HG03442 (cell line): ENCODE measurements around the gene DYRK3.

Source experiments
- ATAC-seq: cut with Tn5 transposase; IDR thresholded peaks from one replicate; pipeline ENCODE4 v1.9.1; 2021; ENCODE audit warnings: mild to moderate bottlenecking, moderate library complexity; ENCODE audit not compliant: unreplicated experiment

The DYRK3 gene

DNA sequence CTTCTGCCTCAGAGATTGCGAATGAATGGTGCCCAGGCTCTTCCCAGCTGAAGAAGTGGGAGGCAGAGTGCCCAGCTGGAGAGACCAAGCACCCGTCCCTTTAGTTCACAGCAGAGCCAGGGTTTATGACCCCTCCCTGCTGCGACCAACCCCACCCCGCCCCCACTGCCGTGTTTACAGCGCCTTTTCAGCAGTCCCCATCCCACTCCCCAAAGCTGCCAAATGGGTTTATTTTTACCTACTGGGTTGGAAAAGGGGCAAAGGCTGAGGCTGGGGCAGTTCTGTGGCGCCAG is 23.6 kb downstream of the DYRK3 start:
- ATAC-seq, result no peak

- ATAC-seq, result no peak
These were observed 24.8 kb downstream of the DYRK3 start for GRCh38 chr1:206660136-206660535.

GRCh38 chr1:206661161-206661820 is 26.0 kb downstream of the DYRK3 start:
- ATAC-seq, result no peak

- no peak for ATAC-seq
These were observed 27.2 kb downstream of the DYRK3 start for GRCh38 chr1:206662396-206663092.

- no peak for ATAC-seq
These were observed 28.0 kb downstream of the DYRK3 start for GRCh38 chr1:206663362-206663761.

- ATAC-seq, result no peak
These were observed 28.7 kb downstream of the DYRK3 start for GRCh38 chr1:206663832-206664652.

- no peak for ATAC-seq
These were observed 29.4 kb downstream of the DYRK3 start for GRCh38 chr1:206664740-206665139.

DNA sequence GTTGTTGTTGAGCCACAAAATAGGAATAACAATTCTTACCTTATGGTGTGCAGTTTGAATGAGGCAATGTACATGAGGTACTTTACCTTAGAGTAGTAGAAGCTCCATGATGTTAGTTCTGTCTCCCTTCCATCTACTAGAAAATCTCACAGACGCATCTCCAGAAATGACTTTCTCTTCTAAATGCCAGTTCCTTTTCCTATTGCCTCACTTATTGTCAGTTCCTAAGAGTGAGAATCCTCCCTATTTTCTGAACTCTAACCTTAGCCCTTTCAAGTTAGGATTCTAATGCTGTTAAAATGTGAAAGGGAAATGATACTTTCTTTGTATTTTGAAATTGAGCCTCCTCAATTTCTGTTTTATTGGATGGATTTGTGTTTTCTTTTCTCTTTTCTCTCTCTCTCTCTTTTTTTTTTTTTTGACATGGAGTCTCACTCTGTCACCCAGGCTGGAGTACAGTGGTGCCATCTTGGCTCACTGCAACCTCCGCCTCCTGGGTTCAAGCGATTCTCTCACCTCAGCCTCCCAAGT is 30.8 kb downstream of the DYRK3 start:
- no peak for ATAC-seq

GRCh38 chr1:206666954-206667665 is 31.8 kb downstream of the DYRK3 start:
- no peak for ATAC-seq

- no peak for ATAC-seq
These were observed 33.0 kb downstream of the DYRK3 start for GRCh38 chr1:206668351-206668750.

GRCh38 chr1:206668874-206669410 is 33.6 kb downstream of the DYRK3 start:
- ATAC-seq, result no peak

DNA sequence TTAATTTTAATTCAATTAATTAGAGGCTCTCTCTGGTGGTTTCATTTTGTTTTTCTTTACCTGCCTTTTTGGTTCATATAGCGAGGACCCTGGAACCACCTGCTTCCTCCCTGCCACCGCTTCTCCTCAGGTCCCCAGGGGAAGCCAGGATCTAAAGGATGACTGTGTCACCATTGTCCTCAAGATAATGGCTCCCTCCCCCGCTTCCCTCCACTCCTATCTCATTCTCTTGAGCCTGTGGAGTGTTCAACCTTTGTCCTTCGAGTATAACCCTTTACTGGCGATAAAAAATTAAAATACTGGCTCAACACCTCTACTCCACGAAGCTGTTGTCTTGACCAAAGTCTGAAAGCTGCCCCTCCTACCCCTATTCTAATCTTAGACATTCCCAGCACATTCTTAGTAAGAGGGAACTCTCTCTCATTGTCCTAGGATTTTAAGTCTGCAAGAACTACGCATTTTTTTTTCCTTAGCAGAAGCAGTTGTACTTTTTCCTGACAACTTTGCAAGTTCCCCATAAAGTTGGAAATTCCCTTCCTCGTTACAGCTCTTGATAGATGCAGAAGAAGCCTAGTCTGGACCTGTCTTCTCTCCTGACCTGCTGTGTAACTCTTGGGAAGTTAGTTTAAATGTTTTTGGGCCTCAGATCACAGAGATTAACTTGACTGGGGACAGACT is 36.8 kb downstream of the DYRK3 start:
- no peak for ATAC-seq

DNA sequence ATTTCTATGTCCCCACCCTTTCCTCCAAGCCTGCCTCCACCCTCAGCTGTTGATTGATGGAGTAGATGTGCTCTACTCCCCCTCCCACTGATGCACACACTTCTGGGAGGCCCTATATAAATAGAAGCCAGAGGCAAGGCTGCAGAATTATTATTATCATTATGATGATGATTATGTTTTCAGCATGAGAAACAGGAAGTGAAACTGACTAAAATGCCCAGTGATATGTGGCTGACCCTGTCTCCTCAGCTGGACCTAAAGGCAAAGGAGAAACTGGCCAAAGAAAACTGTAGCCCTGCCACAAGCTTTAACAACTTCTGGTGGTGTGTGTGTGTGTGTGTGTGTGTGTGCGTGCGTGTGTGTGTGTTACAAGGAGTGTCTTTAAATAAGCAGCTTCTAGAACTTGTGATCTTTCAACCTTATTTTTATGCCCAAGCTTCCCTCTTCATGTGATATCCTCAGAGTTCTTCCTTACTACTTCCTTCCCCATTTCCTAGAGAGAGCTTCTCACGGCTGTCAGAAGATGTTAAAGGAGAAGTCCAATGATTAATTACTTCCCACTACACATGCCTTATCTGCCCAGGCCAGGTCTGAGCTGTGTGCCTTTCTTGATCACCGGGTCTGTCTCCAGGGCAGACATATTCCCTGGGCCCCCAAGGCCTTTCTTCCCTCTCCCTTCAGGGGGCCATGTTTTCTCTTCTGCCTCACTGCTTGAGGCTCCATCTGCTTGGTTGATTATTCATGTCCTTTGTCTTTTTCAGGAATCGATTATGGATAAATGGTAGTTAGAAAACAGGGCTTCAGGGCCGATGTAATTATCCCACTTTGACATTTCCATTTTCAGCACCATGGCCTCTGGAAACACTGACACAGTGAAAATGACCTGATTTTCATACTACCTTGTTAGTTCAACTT is 37.8 kb downstream of the DYRK3 start:
- no peak for ATAC-seq

GRCh38 chr1:206674236-206674635 is 38.9 kb downstream of the DYRK3 start:
- no peak for ATAC-seq

GRCh38 chr1:206674745-206675175 is 39.4 kb downstream of the DYRK3 start:
- ATAC-seq, result no peak

GRCh38 chr1:206676499-206676898 is 41.2 kb downstream of the DYRK3 start:
- no peak for ATAC-seq

DNA sequence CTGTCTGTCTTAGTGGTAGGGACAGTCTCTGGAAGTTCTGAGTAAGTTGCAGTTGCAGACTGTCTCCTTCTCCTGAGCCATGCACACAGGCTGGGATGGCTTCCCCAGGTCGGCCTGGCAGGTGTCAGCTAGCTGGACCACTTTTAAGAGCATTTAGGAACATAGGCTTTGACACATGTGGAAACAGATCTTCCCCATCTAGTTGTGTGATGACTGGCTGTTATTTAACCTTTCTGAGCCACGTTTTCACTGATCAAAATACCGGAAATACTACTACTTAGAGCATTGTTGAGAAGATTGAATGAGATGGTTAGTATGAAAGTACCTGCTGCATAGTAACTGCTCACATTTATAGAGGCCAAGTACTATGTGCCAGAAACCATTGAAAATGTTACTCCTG is 43.2 kb downstream of the DYRK3 start:
- ATAC-seq, result no peak

- peak; percentile 67 for ATAC-seq
These were observed 44.4 kb downstream of the DYRK3 start for GRCh38 chr1:206679738-206680211.

GRCh38 chr1:206680279-206680678 is 44.9 kb downstream of the DYRK3 start:
- ATAC-seq, result no peak
